ENCODE results near the gene NT5DC4. TPM values are rescaled to one million over a fixed set of nuclear protein-coding genes. Genes with fewer than 3 reads are reported as not detected.

NT5DC4 gene
- total RNA-seq, 2 experiments from 2014 or later, result not detected

GRCh38 chr2:112764071-112765044 lies 43.5 kb downstream of the NT5DC4 start, which contains the start of gene CKAP2L:
Gene CKAP2L (minus strand): TSS chr2:112764609. CDS start chr2:112764598, 11 bp downstream.
- Mint-ChIP-seq H3K27ac (peak within 1 kb of the TSS; percentile 95), H3K36me3 (ENCODE audit: low read depth) (peaks cover 12% of the 10 kb centered on the region), H3K27me3 (no peaks in the 10 kb centered on the region), H3K4me1 (ENCODE audit: low read depth) (peaks cover 19% of the 10 kb centered on the region), H3K4me3 (peak within 1 kb of the TSS; percentile 97), H3K9me3 (no peaks in the 10 kb centered on the region)
- ChIA-PET POLR2A (no interaction called here), CTCF (interaction anchor here (2.2 to 2.5 kb wide), 2 partner anchors 121 to 177 kb away, joined by 10 to 15 read pairs; no protein-coding TSS in a partner anchor)
- peak; percentile 99 for DNase-seq
- intact Hi-C loops (cut with micrococcal nuclease), result no loop called here
- peak; percentile 98 for ATAC-seq
- no peak for TF ChIP-seq CTCF (IDR thresholded peaks at IDR 0.05)

GRCh38 chr2:112765251-112765650 lies 44.4 kb downstream of the NT5DC4 start:
- H3K27me3 Mint-ChIP-seq, result no peaks in the 10 kb centered on the region
- TF ChIP-seq CTCF (IDR thresholded peaks at IDR 0.05), result no peak
- H3K4me3 Mint-ChIP-seq, result peak overlapping the region; percentile 97
- CTCF ChIA-PET, result interaction anchor here (1.0 kb wide), 1 partner anchor 120 kb away, joined by 4 read pairs; no protein-coding TSS in a partner anchor
- DNase-seq (no peak), ATAC-seq (no peak)
- H3K27ac Mint-ChIP-seq, result peak overlapping the region; percentile 95
- POLR2A ChIA-PET, result no interaction called here
- intact Hi-C loops (cut with micrococcal nuclease), result no loop called here
- peaks cover 19% of the 10 kb centered on the region for H3K4me1 Mint-ChIP-seq (ENCODE audit: low read depth)
- H3K36me3 Mint-ChIP-seq (ENCODE audit: low read depth), result peaks cover 9% of the 10 kb centered on the region
- no peaks in the 10 kb centered on the region for H3K9me3 Mint-ChIP-seq

GRCh38 chr2:112767693-112768330 lies 47.0 kb downstream of the NT5DC4 start:
- Mint-ChIP-seq H3K9me3 (no peaks in the 10 kb centered on the region), H3K4me1 (ENCODE audit: low read depth) (peaks cover 19% of the 10 kb centered on the region), H3K4me3 (no peak overlapping the region), H3K27me3 (no peaks in the 10 kb centered on the region), H3K27ac (peak overlapping the region; percentile 1), H3K36me3 (ENCODE audit: low read depth) (peaks cover 5% of the 10 kb centered on the region)
- ChIA-PET CTCF (interaction anchor here (1.5 to 2.2 kb wide), 2 partner anchors 18 to 118 kb away, joined by 3 to 9 read pairs; no protein-coding TSS in a partner anchor), POLR2A (no interaction called here)
- DNase-seq, result no peak
- ATAC-seq, result no peak
- no peak for TF ChIP-seq CTCF (IDR thresholded peaks at IDR 0.05)
- intact Hi-C loops (cut with micrococcal nuclease), result no loop called here

GRCh38 chr2:112768432-112768831 lies 47.6 kb downstream of the NT5DC4 start:
- intact Hi-C loops (cut with micrococcal nuclease), result no loop called here
- H3K27me3 Mint-ChIP-seq, result peaks cover 1% of the 10 kb centered on the region
- no peak for TF ChIP-seq CTCF (IDR thresholded peaks at IDR 0.05)
- CTCF ChIA-PET, result interaction anchor here (1.3 to 2.2 kb wide), 3 partner anchors 19 to 174 kb away, joined by 3 to 9 read pairs (median 4); no protein-coding TSS in a partner anchor
- peaks cover 3% of the 10 kb centered on the region for H3K36me3 Mint-ChIP-seq (ENCODE audit: low read depth)
- H3K4me1 Mint-ChIP-seq (ENCODE audit: low read depth), result peaks cover 16% of the 10 kb centered on the region
- POLR2A ChIA-PET, result interaction anchor here (1.1 kb wide), 1 partner anchor 110 kb away, joined by 3 read pairs; no protein-coding TSS in a partner anchor
- ATAC-seq, result no peak
- no peak overlapping the region for H3K27ac Mint-ChIP-seq
- no peak for DNase-seq
- H3K4me3 Mint-ChIP-seq, result no peak overlapping the region
- no peaks in the 10 kb centered on the region for H3K9me3 Mint-ChIP-seq
